ENCODE measurements around the gene GAS2L3. TPM values are rescaled to one million over a fixed set of nuclear protein-coding genes. Genes with fewer than 3 reads are reported as not detected.

Gene GAS2L3
- total and polyA plus RNA-seq, 12 donors = 0.48 to 30.3 (median 3.9) TPM

Small RNAs within 50 kb of the gene (small RNA-seq; reads per million reads assigned to genes)
- 0 reads per million in 2 donors for gene AC010200.2

Other genes with a start within 250 kb of the GAS2L3 start
- under 1 TPM in 7 of 9 donors, not detected in 2; 0.11 to 0.85 (median 0.51) TPM for gene SLC17A8, start 216.6 kb upstream of the GAS2L3 start, total RNA-seq
- under 1 TPM in 1 of 3 donors, not detected in 2; 0.09 TPM for gene SLC17A8, start 216.6 kb upstream of the GAS2L3 start, polyA plus RNA-seq
- gene NR1H4, start 99.8 kb upstream of the GAS2L3 start, total RNA-seq = 10 to 100 TPM; 29.0 to 66.9 (median 46.7) TPM
- gene NR1H4, start 99.8 kb upstream of the GAS2L3 start, polyA plus RNA-seq = 10 to 100 TPM; 17.2 to 59.9 (median 25.8) TPM
- gene ANO4, start 221.1 kb downstream of the GAS2L3 start, total RNA-seq = 10 to 100 TPM in 5 of 9 donors, 1 to 10 TPM in 4; 6.7 to 37.4 (median 16.6) TPM
- 10 to 100 TPM in 1 of 3 donors, 1 to 10 TPM in 2; 5.6 to 10.8 (median 9.2) TPM for gene ANO4, start 221.1 kb downstream of the GAS2L3 start, polyA plus RNA-seq

Data from adrenal gland (tissue), 12 donors.